ENCODE results near the gene PRKG1.
"Not testable (repeated sequence)": the region's sequence is repeated elsewhere in the genome, so short reads cannot be mapped to it uniquely, and the experiment has no call there.

Gene PRKG1

GRCh38 chr10:51341745-51342144 is 267.5 kb downstream of the PRKG1 start:
- not testable (repeated sequence) for DNase-seq

GRCh38 chr10:51342381-51342780 is 268.1 kb downstream of the PRKG1 start:
- DNase-seq: no peak

GRCh38 chr10:51343391-51343790 is 269.1 kb downstream of the PRKG1 start:
- no peak for DNase-seq

- no peak for DNase-seq
Measured at GRCh38 chr10:51344371-51344770, 270.1 kb downstream of the PRKG1 start.

- DNase-seq: no peak
Measured at GRCh38 chr10:51348622-51349021, 274.3 kb downstream of the PRKG1 start.

- no peak for DNase-seq
Measured at GRCh38 chr10:51357170-51357569, 282.9 kb downstream of the PRKG1 start.

- no peak for DNase-seq
Measured at GRCh38 chr10:51358227-51358626, 283.9 kb downstream of the PRKG1 start.

GRCh38 chr10:51363415-51363814 is 289.1 kb downstream of the PRKG1 start:
- DNase-seq: no peak

GRCh38 chr10:51364674-51365073 is 290.4 kb downstream of the PRKG1 start:
- no peak for DNase-seq

- DNase-seq: no peak
Measured at GRCh38 chr10:51366044-51366443, 291.8 kb downstream of the PRKG1 start.

- DNase-seq: no peak
Measured at GRCh38 chr10:51367127-51367526, 292.8 kb downstream of the PRKG1 start.

GRCh38 chr10:51367694-51368093 is 293.4 kb downstream of the PRKG1 start:
- DNase-seq: no peak

GRCh38 chr10:51368943-51369342 is 294.7 kb downstream of the PRKG1 start:
- DNase-seq: no peak

GRCh38 chr10:51369903-51370302 is 295.6 kb downstream of the PRKG1 start:
- DNase-seq: no peak

GRCh38 chr10:51371743-51372142 is 297.5 kb downstream of the PRKG1 start:
- no peak for DNase-seq

- no peak for DNase-seq
Measured at GRCh38 chr10:51375790-51376189, 301.5 kb downstream of the PRKG1 start.

GRCh38 chr10:51377070-51377931 is 303.0 kb downstream of the PRKG1 start:
- DNase-seq: no peak

GRCh38 chr10:51377932-51378599 is 303.8 kb downstream of the PRKG1 start:
- no peak for DNase-seq

GRCh38 chr10:51382181-51382580 is 307.9 kb downstream of the PRKG1 start:
- no peak for DNase-seq

- DNase-seq: no peak
Measured at GRCh38 chr10:51384971-51385370, 310.7 kb downstream of the PRKG1 start.

- DNase-seq: no peak
Measured at GRCh38 chr10:51386248-51386885, 312.1 kb downstream of the PRKG1 start.

- DNase-seq: peak in 1 of 2 donors; percentile 33
Measured at GRCh38 chr10:51389415-51390321, 315.4 kb downstream of the PRKG1 start.

GRCh38 chr10:51393006-51393405 is 318.7 kb downstream of the PRKG1 start:
- DNase-seq: not testable (repeated sequence)
